HEK293 (cell line): ENCODE measurements around the gene DCLK3.

Experiments used
- CTCF ChIA-PET: fragments of 350-600 bp; formaldehyde crosslinking; extraction: SDS; loops from one replicate; lab custom pipeline; 2021; ENCODE audit warnings: antibody characterized with exemption; lab: Yijun Ruan, JAX
- POLR2A ChIA-PET: fragments of 300-600 bp; formaldehyde crosslinking; extraction: SDS; loops from one replicate; lab custom pipeline; 2020; ENCODE audit warnings: antibody characterized with exemption, inconsistent platforms; lab: Yijun Ruan, JAX
- H3K27ac ChIP-seq: fragments of 200-500 bp; sonication (Bioruptor generic); 2 replicates; pipeline ENCODE4 v1.5.1; 2014; ENCODE audit warnings: low read depth, low read length, control low read depth, inconsistent platforms; ENCODE audit errors: extremely low read depth
- H3K36me3 ChIP-seq, 2 experiments: fragments of 200-500 bp in 1 of 2; sonication (Bioruptor generic) in 1 of 2; 1 replicate in 1 of 2; 2 replicates in 1 of 2; pipeline ENCODE4 v1.5.1; 2014 to 2017; ENCODE audit warnings: inconsistent platforms in 2 of 2, low read length in 2 of 2; ENCODE audit not compliant: control insufficient read depth in 2 of 2, insufficient read depth in 1 of 2
- H3K4me1 ChIP-seq: fragments of 200-500 bp; sonication (Bioruptor generic); 2 replicates; pipeline ENCODE4 v1.5.1; 2014; ENCODE audit warnings: mild to moderate bottlenecking, low read length, inconsistent platforms; ENCODE audit not compliant: control insufficient read depth, insufficient read depth
- H3K4me3 ChIP-seq: 2 replicates; pipeline ENCODE4 v1.5.1; 2011; ENCODE audit warnings: low read depth, mild to moderate bottlenecking, control low read depth, low read length, moderate library complexity
- H3K9me3 ChIP-seq: fragments of 200-500 bp; sonication (Bioruptor generic); 2 replicates; pipeline ENCODE4 v1.5.1; 2014; ENCODE audit warnings: low read depth, low read length, inconsistent platforms; ENCODE audit not compliant: control insufficient read depth, insufficient read depth
- KLF10 ChIP-seq: fragments of 450-650 bp; IDR thresholded peaks from 2 replicates; pipeline ENCODE4 v1.5.1; 2018; ENCODE audit warnings: missing biosample characterization, mild to moderate bottlenecking, missing genetic modification characterization
- MYNN ChIP-seq: fragments of 450-650 bp; formaldehyde crosslinking; IDR thresholded peaks from 2 replicates; pipeline ENCODE4 v1.5.1; 2016; ENCODE audit warnings: missing biosample characterization, missing genetic modification characterization, borderline replicate concordance
- OSR2 ChIP-seq: fragments of 450-650 bp; formaldehyde crosslinking; IDR thresholded peaks from 2 replicates; pipeline ENCODE4 v1.5.1; 2016; ENCODE audit warnings: missing biosample characterization, missing genetic modification characterization
- REPIN1 ChIP-seq: fragments of 450-650 bp; formaldehyde crosslinking; IDR thresholded peaks from 2 replicates; pipeline ENCODE4 v1.5.1; 2017; ENCODE audit warnings: missing biosample characterization, missing genetic modification characterization, low read depth
- SP2 ChIP-seq: fragments of 450-650 bp; formaldehyde crosslinking; IDR thresholded peaks from 2 replicates; pipeline ENCODE4 v1.5.1; 2016; ENCODE audit warnings: missing biosample characterization, missing genetic modification characterization
- ZBTB6 ChIP-seq: fragments of 450-650 bp; formaldehyde crosslinking; IDR thresholded peaks from 2 replicates; pipeline ENCODE4 v1.5.1; 2017; ENCODE audit warnings: missing biosample characterization, missing genetic modification characterization
- ZBTB7A ChIP-seq: fragments of 450-650 bp; formaldehyde crosslinking; IDR thresholded peaks from 2 replicates; pipeline ENCODE4 v1.5.1; 2016; ENCODE audit warnings: low read depth, missing biosample characterization, missing genetic modification characterization
- ZFP3 ChIP-seq: fragments of 450-650 bp; formaldehyde crosslinking; IDR thresholded peaks from 2 replicates; pipeline ENCODE4 v1.5.1; 2016; ENCODE audit warnings: low read depth, missing biosample characterization, missing genetic modification characterization
- ZNF121 ChIP-seq: fragments of 450-650 bp; formaldehyde crosslinking; IDR thresholded peaks from 2 replicates; pipeline ENCODE4 v1.5.1; 2016; ENCODE audit warnings: missing biosample characterization, missing genetic modification characterization
- ZNF146 ChIP-seq: fragments of 450-650 bp; formaldehyde crosslinking; IDR thresholded peaks from 2 replicates; pipeline ENCODE4 v1.5.1; 2016; ENCODE audit warnings: missing biosample characterization, missing genetic modification characterization
- ZNF174 ChIP-seq: fragments of 450-650 bp; formaldehyde crosslinking; IDR thresholded peaks from 2 replicates; pipeline ENCODE4 v1.5.0; 2017; ENCODE audit warnings: missing biosample characterization, mild to moderate bottlenecking, missing genetic modification characterization
- ZNF335 ChIP-seq: fragments of 450-650 bp; formaldehyde crosslinking; conservative IDR thresholded peaks from 2 replicates; pipeline ENCODE4 v1.5.1; 2016; ENCODE audit warnings: missing biosample characterization, missing genetic modification characterization
- ZNF350 ChIP-seq: fragments of 450-650 bp; formaldehyde crosslinking; IDR thresholded peaks from 2 replicates; pipeline ENCODE4 v1.5.0; 2017; ENCODE audit warnings: missing biosample characterization, mild to moderate bottlenecking, missing genetic modification characterization
- ZNF416 ChIP-seq: fragments of 450-650 bp; formaldehyde crosslinking; IDR thresholded peaks from 2 replicates; pipeline ENCODE4 v1.5.1; 2016; ENCODE audit warnings: missing biosample characterization, missing genetic modification characterization
- ZNF529 ChIP-seq: fragments of 450-650 bp; formaldehyde crosslinking; IDR thresholded peaks from 2 replicates; pipeline ENCODE4 v1.5.1; 2017; ENCODE audit warnings: missing genetic modification characterization, missing biosample characterization; ENCODE audit not compliant: insufficient replicate concordance
- ZNF623 ChIP-seq: fragments of 450-650 bp; formaldehyde crosslinking; IDR thresholded peaks from 2 replicates; pipeline ENCODE4 v1.5.1; 2016; ENCODE audit warnings: missing biosample characterization, missing genetic modification characterization
- ZNF76 ChIP-seq: fragments of 450-650 bp; formaldehyde crosslinking; IDR thresholded peaks from 2 replicates; pipeline ENCODE4; 2016; ENCODE audit warnings: low read depth, missing biosample characterization, missing genetic modification characterization, borderline replicate concordance
- TF ChIP-seq, protein P1 (sequence below): fragments of 450-650 bp; formaldehyde crosslinking; IDR thresholded peaks from 2 replicates; pipeline ENCODE4 v1.5.1; 2016; ENCODE audit warnings: missing biosample characterization, missing genetic modification characterization
- TF ChIP-seq, protein P2 (sequence below): fragments of 450-650 bp; formaldehyde crosslinking; IDR thresholded peaks from 2 replicates; pipeline ENCODE4 v1.5.1; 2016; ENCODE audit warnings: missing biosample characterization, missing genetic modification characterization, borderline replicate concordance

Gene DCLK3

GRCh38 chr3:36681867-36682266 lies 82.5 kb downstream of the DCLK3 start:
- CTCF ChIA-PET = no interaction called here
- POLR2A ChIA-PET = no interaction called here
- H3K36me3 ChIP-seq = no peaks in the 10 kb centered on the region
- no peaks in the 10 kb centered on the region for H3K9me3 ChIP-seq
- TF ChIP-seq ZNF623 (no peak), ZNF76 (no peak)
- H3K27ac ChIP-seq = no peak overlapping the region
- H3K4me3 ChIP-seq = no peak overlapping the region
- no peaks in the 10 kb centered on the region for H3K4me1 ChIP-seq

DNA sequence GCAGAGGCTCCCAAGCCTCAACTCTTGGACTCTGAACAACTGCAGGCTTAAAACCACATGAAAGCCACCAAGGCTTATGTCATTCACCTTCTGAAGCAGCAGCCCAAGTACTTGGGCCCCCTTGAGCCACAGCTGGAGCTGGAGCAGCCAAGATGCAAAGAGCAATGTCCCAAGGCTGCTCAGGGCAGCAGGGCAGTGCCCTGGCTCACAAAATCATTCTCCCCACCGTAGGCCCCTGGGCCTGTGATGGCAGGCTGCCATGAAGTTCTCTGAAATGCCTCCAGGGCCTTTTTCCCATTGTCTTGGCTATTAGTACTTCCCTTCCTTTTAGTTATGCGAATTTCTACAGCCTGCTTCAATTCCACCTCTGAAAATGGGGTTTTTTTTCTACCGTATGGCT lies 83.4 kb downstream of the DCLK3 start:
- H3K4me3 ChIP-seq = no peak overlapping the region
- no peak overlapping the region for H3K27ac ChIP-seq
- no peaks in the 10 kb centered on the region for H3K4me1 ChIP-seq
- H3K9me3 ChIP-seq = no peaks in the 10 kb centered on the region
- TF ChIP-seq, protein P1, sequence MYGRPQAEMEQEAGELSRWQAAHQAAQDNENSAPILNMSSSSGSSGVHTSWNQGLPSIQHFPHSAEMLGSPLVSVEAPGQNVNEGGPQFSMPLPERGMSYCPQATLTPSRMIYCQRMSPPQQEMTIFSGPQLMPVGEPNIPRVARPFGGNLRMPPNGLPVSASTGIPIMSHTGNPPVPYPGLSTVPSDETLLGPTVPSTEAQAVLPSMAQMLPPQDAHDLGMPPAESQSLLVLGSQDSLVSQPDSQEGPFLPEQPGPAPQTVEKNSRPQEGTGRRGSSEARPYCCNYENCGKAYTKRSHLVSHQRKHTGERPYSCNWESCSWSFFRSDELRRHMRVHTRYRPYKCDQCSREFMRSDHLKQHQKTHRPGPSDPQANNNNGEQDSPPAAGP (tag by site-specific recombination) = no peak
- TF ChIP-seq ZNF146 (tag by site-specific recombination) (no peak), ZNF350 (tag by site-specific recombination) (no peak), REPIN1 (tag by site-specific recombination) (no peak), ZNF335 (tag by site-specific recombination) (no peak), OSR2 (no peak), ZNF121 (tag by site-specific recombination) (no peak), ZBTB6 (no peak), KLF10 (tag by site-specific recombination) (no peak), SP2 (tag by site-specific recombination) (no peak), MYNN (tag by site-specific recombination) (no peak), ZFP3 (no peak), ZBTB7A (tag by site-specific recombination) (no peak), ZNF174 (no peak), ZNF416 (tag by site-specific recombination) (no peak), ZNF529 (tag by site-specific recombination) (no peak)
- TF ChIP-seq, protein P2, sequence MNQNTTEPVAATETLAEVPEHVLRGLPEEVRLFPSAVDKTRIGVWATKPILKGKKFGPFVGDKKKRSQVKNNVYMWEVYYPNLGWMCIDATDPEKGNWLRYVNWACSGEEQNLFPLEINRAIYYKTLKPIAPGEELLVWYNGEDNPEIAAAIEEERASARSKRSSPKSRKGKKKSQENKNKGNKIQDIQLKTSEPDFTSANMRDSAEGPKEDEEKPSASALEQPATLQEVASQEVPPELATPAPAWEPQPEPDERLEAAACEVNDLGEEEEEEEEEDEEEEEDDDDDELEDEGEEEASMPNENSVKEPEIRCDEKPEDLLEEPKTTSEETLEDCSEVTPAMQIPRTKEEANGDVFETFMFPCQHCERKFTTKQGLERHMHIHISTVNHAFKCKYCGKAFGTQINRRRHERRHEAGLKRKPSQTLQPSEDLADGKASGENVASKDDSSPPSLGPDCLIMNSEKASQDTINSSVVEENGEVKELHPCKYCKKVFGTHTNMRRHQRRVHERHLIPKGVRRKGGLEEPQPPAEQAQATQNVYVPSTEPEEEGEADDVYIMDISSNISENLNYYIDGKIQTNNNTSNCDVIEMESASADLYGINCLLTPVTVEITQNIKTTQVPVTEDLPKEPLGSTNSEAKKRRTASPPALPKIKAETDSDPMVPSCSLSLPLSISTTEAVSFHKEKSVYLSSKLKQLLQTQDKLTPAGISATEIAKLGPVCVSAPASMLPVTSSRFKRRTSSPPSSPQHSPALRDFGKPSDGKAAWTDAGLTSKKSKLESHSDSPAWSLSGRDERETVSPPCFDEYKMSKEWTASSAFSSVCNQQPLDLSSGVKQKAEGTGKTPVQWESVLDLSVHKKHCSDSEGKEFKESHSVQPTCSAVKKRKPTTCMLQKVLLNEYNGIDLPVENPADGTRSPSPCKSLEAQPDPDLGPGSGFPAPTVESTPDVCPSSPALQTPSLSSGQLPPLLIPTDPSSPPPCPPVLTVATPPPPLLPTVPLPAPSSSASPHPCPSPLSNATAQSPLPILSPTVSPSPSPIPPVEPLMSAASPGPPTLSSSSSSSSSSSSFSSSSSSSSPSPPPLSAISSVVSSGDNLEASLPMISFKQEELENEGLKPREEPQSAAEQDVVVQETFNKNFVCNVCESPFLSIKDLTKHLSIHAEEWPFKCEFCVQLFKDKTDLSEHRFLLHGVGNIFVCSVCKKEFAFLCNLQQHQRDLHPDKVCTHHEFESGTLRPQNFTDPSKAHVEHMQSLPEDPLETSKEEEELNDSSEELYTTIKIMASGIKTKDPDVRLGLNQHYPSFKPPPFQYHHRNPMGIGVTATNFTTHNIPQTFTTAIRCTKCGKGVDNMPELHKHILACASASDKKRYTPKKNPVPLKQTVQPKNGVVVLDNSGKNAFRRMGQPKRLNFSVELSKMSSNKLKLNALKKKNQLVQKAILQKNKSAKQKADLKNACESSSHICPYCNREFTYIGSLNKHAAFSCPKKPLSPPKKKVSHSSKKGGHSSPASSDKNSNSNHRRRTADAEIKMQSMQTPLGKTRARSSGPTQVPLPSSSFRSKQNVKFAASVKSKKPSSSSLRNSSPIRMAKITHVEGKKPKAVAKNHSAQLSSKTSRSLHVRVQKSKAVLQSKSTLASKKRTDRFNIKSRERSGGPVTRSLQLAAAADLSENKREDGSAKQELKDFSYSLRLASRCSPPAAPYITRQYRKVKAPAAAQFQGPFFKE = no peak
- no peaks in the 10 kb centered on the region for H3K36me3 ChIP-seq
- ChIA-PET POLR2A (no interaction called here), CTCF (no interaction called here)
